Endothelial cell (in vitro differentiated cells): ENCODE data around the gene TBC1D16. TPM values are rescaled to one million over a fixed set of nuclear protein-coding genes. Genes with fewer than 3 reads are reported as not detected.

Experiments
- DNase-seq: peaks from one replicate; pipeline ENCODE4 v3.0.0; 2021; ENCODE audit warnings: low spot score
- H3K27ac Mint-ChIP-seq: one replicate; pipeline ENCODE4 v1.8.0; 2021; ENCODE audit warnings: mixed read lengths, inconsistent platforms; ENCODE audit not compliant: unreplicated experiment
- H3K27me3 Mint-ChIP-seq: one replicate; pipeline ENCODE4 v1.8.0; 2021; ENCODE audit warnings: mild to moderate bottlenecking, moderate library complexity, mixed read lengths, inconsistent platforms; ENCODE audit not compliant: unreplicated experiment
- H3K36me3 Mint-ChIP-seq: one replicate; pipeline ENCODE4 v1.8.0; 2021; ENCODE audit warnings: mild to moderate bottlenecking, low read depth, mixed read lengths, inconsistent platforms; ENCODE audit not compliant: unreplicated experiment
- H3K4me1 Mint-ChIP-seq: one replicate; pipeline ENCODE4 v1.8.0; 2021; ENCODE audit warnings: mild to moderate bottlenecking, mixed read lengths, inconsistent platforms; ENCODE audit not compliant: unreplicated experiment
- H3K4me3 Mint-ChIP-seq: one replicate; pipeline ENCODE4 v1.8.0; 2021; ENCODE audit warnings: mild to moderate bottlenecking, mixed read lengths, inconsistent platforms; ENCODE audit not compliant: unreplicated experiment
- H3K9me3 Mint-ChIP-seq: one replicate; pipeline ENCODE4 v1.8.0; 2021; ENCODE audit warnings: mixed read lengths, inconsistent platforms; ENCODE audit not compliant: unreplicated experiment
- CTCF ChIP-seq: fragments of 200-600 bp; sonication (generic); IDR thresholded peaks from one replicate; pipeline ENCODE4 v1.5.0; 2021; ENCODE audit warnings: antibody characterized with exemption; ENCODE audit not compliant: unreplicated experiment
- total RNA-seq: library from RNA; stranded (reverse); fragmentation: NEBNext Ultra II Directional; extraction: Animal tissue kit (Norgen Biotek cat#: 25700); gene quantifications from one replicate; pipeline ENCODE4 v1.2.1, GENCODE V29; 2021; ENCODE audit not compliant: unreplicated experiment

TBC1D16 gene
- total RNA-seq, 1 donor from 2014 or later: 126 TPM

- DNase-seq: no peak
- H3K4me3 Mint-ChIP-seq: no peak overlapping the region
- H3K9me3 Mint-ChIP-seq: no peaks in the 10 kb centered on the region
- H3K27ac Mint-ChIP-seq: no peak overlapping the region
- no peak for TF ChIP-seq CTCF
- H3K27me3 Mint-ChIP-seq: peaks cover 3% of the 10 kb centered on the region
- H3K36me3 Mint-ChIP-seq: peaks cover 10% of the 10 kb centered on the region
- H3K4me1 Mint-ChIP-seq: peaks cover 62% of the 10 kb centered on the region
Measured at GRCh38 chr17:79985943-79986391, 49.7 kb downstream of the TBC1D16 start.

DNA sequence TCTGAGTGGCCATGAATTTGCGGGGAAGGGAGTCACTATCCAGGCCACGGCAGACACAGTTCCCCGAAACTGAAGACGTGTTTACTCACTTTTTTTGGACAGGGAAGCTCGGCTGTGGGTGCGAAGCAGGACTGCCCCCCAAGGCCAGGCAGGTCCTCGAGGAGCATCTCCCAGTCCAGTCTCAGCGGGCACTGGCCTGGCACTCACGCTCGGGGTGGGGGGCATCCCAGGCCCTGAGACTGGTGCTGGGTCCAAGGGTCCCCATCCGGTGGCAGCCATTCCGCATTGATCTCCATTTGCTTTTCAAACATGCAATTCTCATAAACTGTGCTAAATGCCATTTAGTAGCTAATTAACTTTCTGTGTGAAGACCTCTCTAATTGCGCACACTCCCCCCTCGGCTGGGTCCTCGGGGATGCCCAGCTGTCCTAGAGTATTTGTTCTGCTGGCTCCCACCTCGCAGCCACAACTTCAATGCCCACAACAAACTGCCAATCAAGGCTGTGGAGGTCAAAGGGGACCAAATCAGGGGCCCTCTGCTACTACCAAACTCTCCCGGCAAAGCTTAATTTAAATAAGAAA lies 50.2 kb downstream of the TBC1D16 start:
- Mint-ChIP-seq H3K9me3 (no peaks in the 10 kb centered on the region), H3K36me3 (peaks cover 6% of the 10 kb centered on the region), H3K4me3 (no peak overlapping the region), H3K4me1 (peaks cover 57% of the 10 kb centered on the region), H3K27me3 (no peaks in the 10 kb centered on the region), H3K27ac (no peak overlapping the region)
- no peak for DNase-seq
- no peak for TF ChIP-seq CTCF

GRCh38 chr17:79984877-79985276 lies 50.8 kb downstream of the TBC1D16 start:
- H3K36me3 Mint-ChIP-seq: peaks cover 9% of the 10 kb centered on the region
- H3K9me3 Mint-ChIP-seq: no peaks in the 10 kb centered on the region
- no peak for TF ChIP-seq CTCF
- no peak overlapping the region for H3K4me3 Mint-ChIP-seq
- H3K4me1 Mint-ChIP-seq: peaks cover 54% of the 10 kb centered on the region
- H3K27me3 Mint-ChIP-seq: no peaks in the 10 kb centered on the region
- H3K27ac Mint-ChIP-seq: no peak overlapping the region
- DNase-seq: no peak

DNA sequence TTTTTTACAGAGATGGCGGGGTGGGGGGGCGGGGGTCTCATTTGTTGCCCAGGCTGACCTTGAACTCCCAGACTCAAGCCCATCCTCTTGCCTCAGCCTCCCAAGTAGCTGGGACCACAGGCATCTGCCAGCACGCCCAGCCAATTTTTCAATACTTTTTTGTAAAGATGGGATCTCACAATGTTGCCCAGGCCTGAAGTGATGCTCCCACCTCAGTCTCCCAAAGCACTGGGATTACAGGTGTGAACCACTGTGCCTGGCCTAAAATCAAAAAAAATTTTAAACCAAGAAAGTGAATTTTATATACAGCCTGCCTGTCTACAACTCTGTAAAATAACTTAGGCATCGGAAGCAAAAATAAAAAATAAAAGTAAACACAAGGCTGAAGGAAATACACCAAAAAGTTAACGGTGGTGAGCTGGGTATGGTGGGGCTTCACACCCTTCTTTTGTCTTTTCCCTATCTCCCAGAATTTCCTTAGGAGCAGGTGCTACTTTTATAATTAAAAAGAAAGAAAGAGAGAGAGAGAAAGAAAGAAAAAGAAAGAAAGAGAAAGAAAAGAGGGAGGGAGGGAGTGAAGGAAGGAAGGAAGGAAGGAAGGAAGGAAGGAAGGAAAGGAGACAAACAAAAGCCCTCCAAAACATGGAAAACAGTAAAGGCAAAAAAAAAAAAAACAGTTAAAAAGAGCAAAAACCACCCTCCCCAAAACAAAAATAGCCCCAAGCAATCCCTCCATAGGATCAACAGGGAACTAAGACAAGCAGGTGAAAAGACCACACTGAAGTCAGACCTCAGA lies 51.4 kb downstream of the TBC1D16 start:
- no peak for TF ChIP-seq CTCF
- H3K4me1 Mint-ChIP-seq: peaks cover 48% of the 10 kb centered on the region
- no peak overlapping the region for H3K4me3 Mint-ChIP-seq
- H3K9me3 Mint-ChIP-seq: no peaks in the 10 kb centered on the region
- no peak overlapping the region for H3K27ac Mint-ChIP-seq
- no peaks in the 10 kb centered on the region for H3K27me3 Mint-ChIP-seq
- peaks cover 9% of the 10 kb centered on the region for H3K36me3 Mint-ChIP-seq
- DNase-seq: no peak

GRCh38 chr17:79983456-79983855 lies 52.2 kb downstream of the TBC1D16 start:
- Mint-ChIP-seq H3K36me3 (peaks cover 9% of the 10 kb centered on the region), H3K27me3 (peaks cover 1% of the 10 kb centered on the region), H3K4me1 (peaks cover 40% of the 10 kb centered on the region), H3K4me3 (no peak overlapping the region), H3K9me3 (no peaks in the 10 kb centered on the region), H3K27ac (no peak overlapping the region)
- DNase-seq: no peak
- TF ChIP-seq CTCF: no peak
